ENCODE data around the gene HLA-DRA.

DNA sequence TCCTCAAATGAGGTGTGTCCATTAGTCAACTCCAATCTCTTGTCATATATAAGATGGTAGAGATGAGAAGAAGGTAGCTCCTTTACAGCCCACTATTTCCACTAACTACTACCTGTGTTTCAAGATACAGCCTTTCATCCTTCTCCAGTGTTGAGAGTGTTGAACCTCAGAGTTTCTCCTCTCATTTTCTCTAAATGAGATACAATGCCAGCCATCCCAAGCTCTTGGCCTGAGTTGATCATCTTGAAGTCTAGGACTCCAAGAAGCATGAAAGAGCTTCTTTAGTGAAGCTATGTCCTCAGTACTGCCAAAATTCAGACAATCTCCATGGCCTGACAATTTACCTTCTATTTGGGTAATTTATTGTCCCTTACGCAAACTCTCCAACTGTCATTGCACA, 548 bp upstream of the HLA-DRA start:
- TF ChIP-seq EZH2 (IDR thresholded peaks at IDR 0.05; ENCODE audit: borderline replicate concordance, low read depth, low read length, severe bottlenecking) (no peak), JUN (IDR thresholded peaks at IDR 0.05; ENCODE audit: borderline replicate concordance, insufficient read depth, insufficient read length, low read depth) (no peak)
- TF ChIP-seq, protein P1, sequence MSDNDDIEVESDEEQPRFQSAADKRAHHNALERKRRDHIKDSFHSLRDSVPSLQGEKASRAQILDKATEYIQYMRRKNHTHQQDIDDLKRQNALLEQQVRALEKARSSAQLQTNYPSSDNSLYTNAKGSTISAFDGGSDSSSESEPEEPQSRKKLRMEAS (IDR thresholded peaks at IDR 0.05; ENCODE audit: insufficient read depth, insufficient read length) = no peak
- TF ChIP-seq, protein P2, sequence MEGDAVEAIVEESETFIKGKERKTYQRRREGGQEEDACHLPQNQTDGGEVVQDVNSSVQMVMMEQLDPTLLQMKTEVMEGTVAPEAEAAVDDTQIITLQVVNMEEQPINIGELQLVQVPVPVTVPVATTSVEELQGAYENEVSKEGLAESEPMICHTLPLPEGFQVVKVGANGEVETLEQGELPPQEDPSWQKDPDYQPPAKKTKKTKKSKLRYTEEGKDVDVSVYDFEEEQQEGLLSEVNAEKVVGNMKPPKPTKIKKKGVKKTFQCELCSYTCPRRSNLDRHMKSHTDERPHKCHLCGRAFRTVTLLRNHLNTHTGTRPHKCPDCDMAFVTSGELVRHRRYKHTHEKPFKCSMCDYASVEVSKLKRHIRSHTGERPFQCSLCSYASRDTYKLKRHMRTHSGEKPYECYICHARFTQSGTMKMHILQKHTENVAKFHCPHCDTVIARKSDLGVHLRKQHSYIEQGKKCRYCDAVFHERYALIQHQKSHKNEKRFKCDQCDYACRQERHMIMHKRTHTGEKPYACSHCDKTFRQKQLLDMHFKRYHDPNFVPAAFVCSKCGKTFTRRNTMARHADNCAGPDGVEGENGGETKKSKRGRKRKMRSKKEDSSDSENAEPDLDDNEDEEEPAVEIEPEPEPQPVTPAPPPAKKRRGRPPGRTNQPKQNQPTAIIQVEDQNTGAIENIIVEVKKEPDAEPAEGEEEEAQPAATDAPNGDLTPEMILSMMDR (IDR thresholded peaks at IDR 0.05; ENCODE audit: extremely low read depth in 1 of 2, insufficient read depth in 1 of 2, low read depth in 1 of 2, low read length in 2 of 2) = no peak

All from endothelial cell of umbilical vein (primary cell).